ENCODE data around the gene WDR62. TPM values are rescaled to one million over a fixed set of nuclear protein-coding genes. Genes with fewer than 3 reads are reported as not detected.
A peak's percentile ranks its signal among the peaks of the same experiment; 100 is the strongest.

WDR62 gene
- total and polyA plus RNA-seq, 4 donors, result 0.86 to 2.2 (median 1.7) TPM

DNA sequence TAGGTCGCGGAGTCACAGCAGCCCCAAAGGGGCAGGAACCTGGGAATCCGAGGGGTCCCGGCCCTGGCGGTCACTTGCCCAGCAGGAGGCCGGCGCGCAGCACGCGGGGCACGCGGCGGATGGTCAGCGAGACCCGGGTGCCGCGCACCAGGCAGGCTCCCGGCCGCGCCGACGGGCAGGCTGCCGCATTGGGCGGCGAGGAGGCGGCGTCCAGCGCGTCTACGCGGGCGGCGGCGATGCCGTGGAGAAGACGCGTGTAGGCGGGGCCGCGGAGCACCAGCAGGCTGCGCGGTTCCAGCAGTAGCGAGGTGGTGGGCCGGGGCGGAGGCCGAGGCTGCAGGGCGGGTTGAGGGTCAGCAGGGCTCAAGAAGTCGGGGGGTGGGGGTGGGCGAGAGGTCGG is 45.5 kb upstream of the WDR62 start:
- WGBS, 2 donors, result 1% methylated on average over 49 to 50 of the region's 50 CpGs
- H3K4me1 ChIP-seq (ENCODE audit: control insufficient read depth in 5 of 5, insufficient read depth in 5 of 5, low read length in 5 of 5), result peaks cover 0 to 9% (median 3%) of the 10 kb centered on the region in 5 donors
- peak overlapping the region in 1 of 2 donors; percentile 69 for H3K27ac ChIP-seq (ENCODE audit: low read depth in 1 of 2, low read length in 1 of 2)
- H3K4me3 ChIP-seq, result no peak overlapping the region
- no peaks in the 10 kb centered on the region for H3K27me3 ChIP-seq (ENCODE audit: control insufficient read depth in 3 of 3, insufficient read depth in 3 of 3, low read length in 2 of 3)
- ATAC-seq (ENCODE audit: insufficient read depth, low FRiP score) (peak; percentile 61), DNase-seq (peak; percentile 43 to 65 (median 54))
- no peak overlapping the region for H3K9ac ChIP-seq (ENCODE audit: insufficient read depth in 1 of 2, low read length in 2 of 2)
- no peaks in the 10 kb centered on the region for H3K9me3 ChIP-seq (ENCODE audit: control insufficient read depth in 4 of 4, insufficient read depth in 3 of 4, low read length in 3 of 4)
- H3K36me3 ChIP-seq (ENCODE audit: control insufficient read depth in 4 of 4, insufficient read depth in 4 of 4, low read length in 4 of 4), result peaks cover 0 to 3% (median 0%) of the 10 kb centered on the region in 4 donors
- TF ChIP-seq, protein P1, sequence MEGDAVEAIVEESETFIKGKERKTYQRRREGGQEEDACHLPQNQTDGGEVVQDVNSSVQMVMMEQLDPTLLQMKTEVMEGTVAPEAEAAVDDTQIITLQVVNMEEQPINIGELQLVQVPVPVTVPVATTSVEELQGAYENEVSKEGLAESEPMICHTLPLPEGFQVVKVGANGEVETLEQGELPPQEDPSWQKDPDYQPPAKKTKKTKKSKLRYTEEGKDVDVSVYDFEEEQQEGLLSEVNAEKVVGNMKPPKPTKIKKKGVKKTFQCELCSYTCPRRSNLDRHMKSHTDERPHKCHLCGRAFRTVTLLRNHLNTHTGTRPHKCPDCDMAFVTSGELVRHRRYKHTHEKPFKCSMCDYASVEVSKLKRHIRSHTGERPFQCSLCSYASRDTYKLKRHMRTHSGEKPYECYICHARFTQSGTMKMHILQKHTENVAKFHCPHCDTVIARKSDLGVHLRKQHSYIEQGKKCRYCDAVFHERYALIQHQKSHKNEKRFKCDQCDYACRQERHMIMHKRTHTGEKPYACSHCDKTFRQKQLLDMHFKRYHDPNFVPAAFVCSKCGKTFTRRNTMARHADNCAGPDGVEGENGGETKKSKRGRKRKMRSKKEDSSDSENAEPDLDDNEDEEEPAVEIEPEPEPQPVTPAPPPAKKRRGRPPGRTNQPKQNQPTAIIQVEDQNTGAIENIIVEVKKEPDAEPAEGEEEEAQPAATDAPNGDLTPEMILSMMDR (IDR thresholded peaks at IDR 0.05; ENCODE audit: control extremely low read depth, extremely low read depth), result no peak

- TF ChIP-seq, protein P1 (IDR thresholded peaks at IDR 0.05; ENCODE audit: control extremely low read depth, extremely low read depth), result no peak
- WGBS, 2 donors, result 61 to 73% methylated on average over 15 of the region's 15 CpGs
- Histone ChIP-seq H3K9ac (ENCODE audit: insufficient read depth in 1 of 2, low read length in 2 of 2) (no peak overlapping the region), H3K9me3 (ENCODE audit: control insufficient read depth in 4 of 4, insufficient read depth in 3 of 4, low read length in 3 of 4) (no peaks in the 10 kb centered on the region), H3K27me3 (ENCODE audit: control insufficient read depth in 3 of 3, insufficient read depth in 3 of 3, low read length in 2 of 3) (no peaks in the 10 kb centered on the region), H3K36me3 (ENCODE audit: control insufficient read depth in 4 of 4, insufficient read depth in 4 of 4, low read length in 4 of 4) (no peaks in the 10 kb centered on the region), H3K27ac (ENCODE audit: low read depth in 1 of 2, low read length in 1 of 2) (no peak overlapping the region), H3K4me1 (ENCODE audit: control insufficient read depth in 5 of 5, insufficient read depth in 5 of 5, low read length in 5 of 5) (peaks cover 0 to 14% (median 3%) of the 10 kb centered on the region in 5 donors), H3K4me3 (no peak overlapping the region)
- ATAC-seq (ENCODE audit: insufficient read depth, low FRiP score) (no peak), DNase-seq (no peak)
Measured at GRCh38 chr19:36009633-36010379, 44.9 kb upstream of the WDR62 start.

DNA sequence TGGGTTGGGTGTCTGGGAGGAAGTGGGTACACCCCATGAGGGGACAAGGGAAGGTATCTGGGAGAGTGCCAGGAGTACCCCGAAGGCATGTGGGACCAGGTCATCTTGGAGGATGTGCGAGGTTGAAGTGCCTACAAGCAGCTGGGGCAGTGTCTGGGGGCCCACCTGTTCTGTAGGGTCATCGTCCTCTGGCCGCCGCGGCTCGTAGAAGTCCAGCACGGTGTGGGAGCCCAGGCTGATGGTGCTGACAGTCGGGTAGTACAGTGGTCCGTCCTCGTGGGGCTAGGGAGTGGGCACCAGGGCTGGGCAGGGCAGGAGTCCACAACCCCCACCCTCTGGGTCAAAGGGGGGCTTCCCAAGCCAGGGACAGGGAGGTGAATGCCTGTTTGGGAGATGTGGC is 44.3 kb upstream of the WDR62 start:
- no peaks in the 10 kb centered on the region for H3K36me3 ChIP-seq (ENCODE audit: control insufficient read depth in 4 of 4, insufficient read depth in 4 of 4, low read length in 4 of 4)
- no peaks in the 10 kb centered on the region for H3K27me3 ChIP-seq (ENCODE audit: control insufficient read depth in 3 of 3, insufficient read depth in 3 of 3, low read length in 2 of 3)
- H3K4me3 ChIP-seq, result no peak overlapping the region
- H3K9ac ChIP-seq (ENCODE audit: insufficient read depth in 1 of 2, low read length in 2 of 2), result no peak overlapping the region
- ATAC-seq (ENCODE audit: insufficient read depth, low FRiP score) (no peak), DNase-seq (no peak)
- no peak overlapping the region for H3K27ac ChIP-seq (ENCODE audit: low read depth in 1 of 2, low read length in 1 of 2)
- H3K4me1 ChIP-seq (ENCODE audit: control insufficient read depth in 5 of 5, insufficient read depth in 5 of 5, low read length in 5 of 5), result peaks cover 0 to 14% (median 3%) of the 10 kb centered on the region in 5 donors
- TF ChIP-seq, protein P1 (IDR thresholded peaks at IDR 0.05; ENCODE audit: control extremely low read depth, extremely low read depth), result no peak
- no peaks in the 10 kb centered on the region for H3K9me3 ChIP-seq (ENCODE audit: control insufficient read depth in 4 of 4, insufficient read depth in 3 of 4, low read length in 3 of 4)
- WGBS, 2 donors, result 95 to 97% methylated on average over 11 of the region's 11 CpGs
